PC-3 (cell line): ENCODE results near the gene CDK1.

ENCODE experiments used
- EZH2 ChIP-seq: fragments of 300-600 bp; sonication (generic); IDR thresholded peaks from one replicate; pipeline ENCODE4 v1.6.1; 2017; ENCODE audit warnings: antibody characterized with exemption, mild to moderate bottlenecking, low read length; ENCODE audit not compliant: unreplicated experiment
- EZH2phosphoT487 ChIP-seq: fragments of 300-600 bp; sonication (generic); IDR thresholded peaks from 2 replicates; pipeline ENCODE4 v1.6.1; 2018; ENCODE audit warnings: mild to moderate bottlenecking, antibody characterized with exemption, low read length, borderline replicate concordance
- TF ChIP-seq, protein P1 (sequence below): fragments of 300-600 bp; sonication (generic); conservative IDR thresholded peaks from 2 replicates; pipeline ENCODE4 v1.5.1; 2017; ENCODE audit warnings: antibody characterized with exemption, low read depth, mild to moderate bottlenecking, low read length

DNA sequence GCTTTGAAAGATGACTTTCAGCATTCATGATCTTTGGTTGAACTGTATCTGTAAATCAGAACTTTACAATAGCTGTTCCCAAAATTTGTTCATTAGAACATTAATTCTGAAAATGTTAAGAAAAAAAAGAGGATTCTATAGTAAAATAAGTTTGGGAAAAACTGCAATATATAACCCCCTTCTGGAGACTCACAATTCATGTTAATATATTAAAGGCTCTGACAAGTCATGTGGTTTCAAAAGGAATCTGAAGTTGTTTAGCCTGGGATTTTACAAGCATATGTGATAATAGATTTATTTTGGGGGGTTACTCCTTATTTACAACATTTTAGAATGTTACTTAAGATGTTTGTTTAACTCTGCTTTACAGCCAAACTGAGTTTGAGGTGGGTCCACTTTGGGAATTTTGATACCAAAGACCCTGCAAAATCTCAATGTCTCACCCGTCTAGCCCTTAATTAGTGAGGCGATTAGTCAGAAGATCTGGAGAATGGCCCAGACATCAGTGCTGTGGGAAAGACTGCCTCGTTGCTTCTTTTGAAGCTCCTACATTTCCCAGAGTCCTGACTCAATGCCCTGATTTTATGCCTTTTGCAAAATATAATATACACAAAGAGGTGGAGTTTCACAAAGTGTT is 40.0 kb downstream of the CDK1 start:
- TF ChIP-seq, protein P1, sequence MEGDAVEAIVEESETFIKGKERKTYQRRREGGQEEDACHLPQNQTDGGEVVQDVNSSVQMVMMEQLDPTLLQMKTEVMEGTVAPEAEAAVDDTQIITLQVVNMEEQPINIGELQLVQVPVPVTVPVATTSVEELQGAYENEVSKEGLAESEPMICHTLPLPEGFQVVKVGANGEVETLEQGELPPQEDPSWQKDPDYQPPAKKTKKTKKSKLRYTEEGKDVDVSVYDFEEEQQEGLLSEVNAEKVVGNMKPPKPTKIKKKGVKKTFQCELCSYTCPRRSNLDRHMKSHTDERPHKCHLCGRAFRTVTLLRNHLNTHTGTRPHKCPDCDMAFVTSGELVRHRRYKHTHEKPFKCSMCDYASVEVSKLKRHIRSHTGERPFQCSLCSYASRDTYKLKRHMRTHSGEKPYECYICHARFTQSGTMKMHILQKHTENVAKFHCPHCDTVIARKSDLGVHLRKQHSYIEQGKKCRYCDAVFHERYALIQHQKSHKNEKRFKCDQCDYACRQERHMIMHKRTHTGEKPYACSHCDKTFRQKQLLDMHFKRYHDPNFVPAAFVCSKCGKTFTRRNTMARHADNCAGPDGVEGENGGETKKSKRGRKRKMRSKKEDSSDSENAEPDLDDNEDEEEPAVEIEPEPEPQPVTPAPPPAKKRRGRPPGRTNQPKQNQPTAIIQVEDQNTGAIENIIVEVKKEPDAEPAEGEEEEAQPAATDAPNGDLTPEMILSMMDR = no peak
- TF ChIP-seq EZH2 = no peak
- no peak for TF ChIP-seq EZH2phosphoT487
